HG03064 (cell line): ENCODE data around the gene LMNA.

Experiments
- ATAC-seq: cut with Tn5 transposase; IDR thresholded peaks from one replicate; pipeline ENCODE4 v1.9.1; 2021; ENCODE audit warnings: low read depth; ENCODE audit not compliant: unreplicated experiment

LMNA gene

DNA sequence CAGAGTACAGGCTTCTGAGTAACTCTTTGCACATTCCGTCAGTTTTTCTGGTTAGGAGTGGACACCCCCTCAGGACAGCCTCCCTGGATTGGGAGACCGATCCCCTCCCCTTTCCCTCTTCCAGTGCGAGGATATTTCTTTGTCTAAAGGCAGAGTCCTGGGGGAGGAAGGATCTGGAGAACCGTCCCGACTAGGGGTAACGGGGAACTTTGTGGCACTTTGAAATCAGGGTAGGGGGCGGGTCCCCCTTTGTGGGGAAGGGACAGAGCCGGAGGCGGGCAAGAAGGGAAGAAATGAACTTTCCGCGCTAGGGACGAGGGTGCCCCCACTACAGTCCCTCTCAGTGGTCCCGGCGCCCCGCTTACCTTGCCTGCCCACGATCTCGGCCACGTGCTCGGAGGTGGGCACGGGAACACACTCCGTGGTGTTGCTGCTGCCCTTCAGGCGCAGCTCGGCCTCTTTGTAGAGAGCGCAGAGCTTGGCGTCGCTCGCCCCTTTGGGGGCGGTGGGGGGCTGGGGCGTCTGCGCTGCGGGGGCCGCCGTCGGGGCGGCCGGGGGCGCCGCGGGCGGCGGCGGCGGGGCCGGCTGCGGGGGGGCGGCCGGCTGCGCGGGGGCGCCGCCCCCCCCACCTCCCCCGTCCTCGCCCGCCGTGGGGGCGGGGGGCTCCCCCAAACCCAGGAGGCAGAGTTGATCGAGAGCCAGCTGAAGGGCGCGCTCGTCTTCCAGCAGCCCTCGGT is 33.2 kb upstream of the LMNA start:
- ATAC-seq = no peak

DNA sequence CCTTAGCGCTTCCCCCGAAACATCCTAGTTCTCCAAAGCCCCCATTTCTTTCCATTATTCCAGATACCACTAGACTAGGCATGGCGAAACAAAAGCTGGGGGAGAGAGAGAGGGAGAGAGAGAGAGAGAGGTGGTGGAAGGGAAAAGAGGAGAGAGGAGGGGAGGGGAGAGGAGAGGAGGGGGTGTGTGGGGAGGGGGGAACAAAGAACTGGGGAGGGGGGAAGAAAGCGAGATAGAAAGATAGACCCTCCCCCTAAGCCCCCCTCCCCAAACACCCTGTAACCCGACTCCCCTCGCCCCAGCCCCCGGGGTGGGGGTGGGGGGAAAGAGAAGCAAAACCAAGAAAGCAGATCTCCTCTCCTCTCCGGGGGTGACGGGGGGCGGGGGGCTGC is 32.6 kb upstream of the LMNA start:
- no peak for ATAC-seq

DNA sequence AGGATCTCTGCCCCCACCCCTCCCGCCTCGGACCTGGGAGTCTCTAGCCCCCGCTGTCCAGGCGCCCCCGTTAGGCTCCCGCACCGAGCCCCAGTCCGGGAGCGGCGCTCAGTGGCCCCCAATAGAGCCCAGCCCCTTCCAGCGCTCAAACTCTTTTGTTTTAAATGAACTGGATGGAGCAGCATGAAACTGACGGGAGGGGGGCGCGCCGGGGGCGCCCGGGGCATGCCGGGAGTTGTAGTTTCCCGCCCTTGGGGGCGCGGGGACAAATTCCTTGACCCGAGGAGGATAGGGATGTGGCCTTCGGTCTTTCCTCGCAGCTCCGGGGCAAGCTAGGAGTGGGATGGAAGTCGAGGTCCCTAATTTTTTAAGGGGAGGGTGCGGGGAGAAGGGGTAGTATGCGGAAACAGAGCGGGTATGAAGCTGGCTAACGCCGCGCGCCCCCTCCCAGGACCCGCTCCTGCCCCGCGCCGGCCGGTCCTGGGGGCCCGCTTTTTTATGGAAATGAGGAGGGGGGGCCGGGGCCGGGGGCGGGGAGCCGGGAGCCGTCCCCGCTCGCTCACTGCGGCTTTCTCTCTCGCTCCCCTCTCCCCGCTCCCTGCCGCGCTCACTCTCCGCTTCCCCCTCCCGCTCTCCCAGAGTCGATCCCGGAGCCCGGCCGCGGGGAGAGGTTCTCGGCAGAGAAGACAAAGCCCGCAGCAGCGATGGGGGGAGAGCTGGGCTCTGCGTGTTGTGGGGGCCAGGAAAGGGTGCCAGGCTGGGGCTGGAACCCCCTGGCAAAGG is 32.0 kb upstream of the LMNA start, which contains the start of gene MEX3A:
Gene MEX3A, minus strand, starts transcription at position 157 of the 783 bp plus-strand sequence. CDS start 467 bp downstream, outside the sequence.
- ATAC-seq = no peak

DNA sequence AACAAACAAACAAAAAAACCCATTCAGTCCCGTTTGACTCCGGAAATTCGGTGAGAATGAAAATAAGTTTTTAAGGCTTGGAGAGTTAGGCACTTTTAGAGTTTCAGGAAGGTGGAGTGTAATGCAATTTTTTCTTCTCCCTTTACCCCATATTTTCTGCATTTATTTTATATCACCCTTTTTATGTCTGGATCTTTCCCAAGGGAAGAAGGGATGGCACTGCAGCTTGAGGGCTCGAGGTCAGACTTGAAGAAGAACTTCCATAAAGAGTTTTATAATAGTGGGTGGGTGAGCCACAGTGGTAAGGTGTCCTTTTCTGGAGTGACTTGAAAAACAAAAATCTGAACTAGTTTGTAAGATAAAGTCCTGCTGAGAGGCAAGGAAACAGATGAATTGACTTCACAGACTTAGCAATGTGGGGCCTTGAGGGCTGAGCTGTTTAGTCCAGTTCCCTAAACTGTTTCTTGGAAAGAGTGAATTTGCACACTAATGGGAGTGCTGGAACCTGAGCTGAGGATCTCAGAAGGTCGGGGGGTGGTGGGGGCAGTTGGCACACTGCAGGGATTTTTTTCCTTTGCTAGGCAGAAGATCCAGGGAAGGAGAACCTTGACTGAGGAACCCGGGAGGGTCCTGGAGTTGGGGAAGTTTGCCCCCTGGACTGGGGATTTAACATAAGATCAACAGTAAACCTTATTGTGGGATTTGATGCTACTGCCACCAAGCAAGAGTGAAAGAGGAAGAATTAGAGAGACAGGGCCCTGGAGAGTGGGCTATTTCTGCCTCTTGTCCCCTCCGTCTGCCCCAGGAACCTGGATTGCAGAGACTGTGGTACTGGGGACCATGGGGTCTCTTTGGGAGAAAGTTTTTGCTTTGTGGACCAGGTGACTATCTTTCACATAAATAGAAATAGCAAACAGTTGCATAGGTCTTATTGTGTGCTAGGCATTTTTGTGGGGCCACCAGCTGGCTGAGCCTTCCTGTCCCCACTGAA is 30.4 kb upstream of the LMNA start:
- ATAC-seq = no peak

DNA sequence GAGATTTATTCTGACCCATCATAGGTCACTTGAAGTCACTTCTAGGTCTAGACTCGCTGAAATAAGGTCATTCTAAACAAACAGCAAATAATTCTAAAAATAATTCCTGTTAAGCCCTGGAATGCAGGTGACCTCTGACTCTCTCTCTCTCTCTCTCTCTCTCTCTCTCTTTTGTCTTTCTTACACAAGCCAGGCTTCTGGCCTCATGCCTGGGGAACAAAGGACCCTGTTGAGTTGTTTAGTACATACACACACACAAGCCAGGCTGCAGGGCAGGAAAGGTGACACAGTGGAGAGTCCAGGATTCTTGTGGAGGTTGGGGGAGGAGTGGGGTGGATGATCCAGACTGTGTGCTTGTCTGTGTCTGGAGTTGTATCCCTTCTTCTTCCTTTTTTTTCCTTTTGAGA is 28.3 kb upstream of the LMNA start:
- ATAC-seq = no peak

DNA sequence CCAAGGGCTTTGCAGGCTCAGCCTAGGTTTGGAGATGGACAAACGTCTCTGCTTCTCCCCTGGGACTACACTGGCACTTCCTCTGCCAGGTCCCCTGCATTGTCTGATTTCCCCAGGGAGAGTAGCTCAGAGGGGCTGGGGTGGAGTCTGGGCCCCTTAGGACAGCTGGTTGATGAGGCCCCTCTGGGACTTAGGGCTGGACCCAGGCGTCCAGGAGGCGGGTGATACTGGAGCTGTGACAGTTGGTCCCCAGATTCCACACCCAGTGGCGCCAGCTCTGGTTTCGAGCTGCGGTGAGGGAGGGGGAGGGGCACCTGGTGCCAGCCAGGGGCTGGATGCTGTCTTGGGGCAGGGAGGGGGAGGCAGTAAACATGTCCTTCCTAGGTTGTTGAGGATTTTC is 24.8 kb upstream of the LMNA start:
- no peak for ATAC-seq

DNA sequence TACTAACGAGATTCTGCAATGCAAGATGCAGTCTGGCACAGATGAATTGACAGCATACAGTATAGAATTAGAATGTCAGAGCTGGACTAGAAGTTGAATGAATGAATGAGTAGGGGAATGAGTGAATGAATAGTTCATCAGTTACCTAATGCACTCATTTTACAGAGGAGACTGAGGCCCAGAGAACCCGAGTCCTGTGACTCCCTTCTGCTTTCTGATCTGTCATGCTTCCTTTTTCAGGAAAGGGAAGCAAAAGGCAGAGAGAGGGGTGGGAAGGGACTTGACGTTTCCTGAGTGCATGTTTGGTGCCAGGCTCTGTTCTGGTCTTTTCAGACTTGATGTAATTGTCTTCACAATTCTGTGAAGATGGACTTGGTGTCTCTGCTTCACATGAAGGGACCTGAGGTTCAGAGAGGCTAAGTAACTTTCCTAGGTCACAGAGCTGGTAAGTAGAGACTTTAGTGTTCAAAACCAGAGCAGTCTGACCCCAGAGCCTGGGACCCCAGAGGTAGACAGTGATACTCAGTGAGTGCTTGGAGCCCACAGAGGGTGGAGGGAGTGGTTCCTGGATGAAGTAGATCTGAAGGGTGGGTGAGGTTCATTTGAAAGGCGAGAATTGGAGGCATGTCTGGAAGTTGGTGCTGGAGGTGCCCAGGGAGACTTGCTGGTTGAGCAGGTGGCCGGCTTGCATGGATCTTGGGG is 24.2 kb upstream of the LMNA start:
- no peak for ATAC-seq

DNA sequence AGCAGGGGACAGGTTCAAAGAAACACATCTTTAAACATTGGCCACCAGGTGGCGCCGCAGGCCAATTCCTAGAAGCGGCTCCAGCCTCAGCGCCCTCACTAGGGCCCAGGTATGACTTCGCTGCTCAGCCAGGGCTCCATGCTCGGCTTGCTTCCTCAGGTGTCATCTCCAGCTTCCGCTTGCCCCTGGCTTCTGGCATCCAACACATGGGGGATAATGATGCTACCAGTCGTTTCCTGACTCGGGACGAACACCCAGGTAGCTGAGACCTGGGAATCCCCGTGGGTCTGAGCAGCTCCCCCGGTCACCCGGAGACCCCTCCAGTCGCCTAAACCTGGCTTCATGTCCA is 23.7 kb upstream of the LMNA start:
- no peak for ATAC-seq

DNA sequence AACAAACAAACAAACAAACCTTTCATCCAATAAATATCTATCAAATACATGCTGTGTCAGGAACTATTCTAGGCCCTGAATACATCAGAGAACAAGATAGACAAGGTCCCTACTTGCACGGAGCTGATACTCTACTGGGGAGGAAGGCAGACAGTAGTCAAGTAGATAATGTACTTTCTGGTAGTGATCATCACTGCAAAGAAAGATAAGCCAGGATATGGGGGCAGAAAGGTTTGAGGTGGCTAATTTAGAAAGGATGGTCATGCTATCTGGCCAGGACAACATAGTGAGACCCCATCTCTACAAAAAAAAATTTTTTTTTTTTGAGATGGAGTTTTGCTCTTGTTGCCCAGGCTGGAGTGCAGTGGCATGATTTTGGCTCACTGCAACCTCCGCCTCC is 22.9 kb upstream of the LMNA start:
- no peak for ATAC-seq

DNA sequence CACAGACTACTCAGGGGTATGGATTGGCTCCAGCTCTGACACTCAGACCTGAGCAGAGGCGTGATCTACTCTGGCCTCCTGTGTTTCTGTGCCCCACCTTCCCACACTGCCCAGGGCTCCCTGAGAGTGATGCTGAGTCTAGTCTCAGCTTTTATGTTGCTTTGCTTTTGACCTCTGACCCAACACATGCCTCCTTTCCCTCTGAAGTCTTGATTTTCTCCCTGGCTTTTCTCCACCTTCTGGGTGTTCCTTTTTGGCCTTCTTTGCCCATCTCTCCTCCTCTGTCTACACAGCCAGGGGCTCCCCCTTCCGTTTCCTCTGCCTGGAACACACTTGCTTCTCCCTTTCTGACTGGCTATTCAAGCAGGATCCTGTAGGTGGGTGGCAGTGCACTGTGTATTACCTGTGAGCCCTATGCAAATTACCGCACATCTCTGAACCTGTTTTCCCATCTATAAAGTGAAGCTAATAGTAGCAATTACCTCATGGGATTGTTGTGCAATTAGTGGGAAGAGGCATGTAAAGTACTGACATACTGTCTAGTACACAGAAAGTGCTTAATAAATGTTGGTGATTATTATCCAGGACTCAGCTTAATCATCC is 18.5 kb upstream of the LMNA start:
- ATAC-seq = no peak

DNA sequence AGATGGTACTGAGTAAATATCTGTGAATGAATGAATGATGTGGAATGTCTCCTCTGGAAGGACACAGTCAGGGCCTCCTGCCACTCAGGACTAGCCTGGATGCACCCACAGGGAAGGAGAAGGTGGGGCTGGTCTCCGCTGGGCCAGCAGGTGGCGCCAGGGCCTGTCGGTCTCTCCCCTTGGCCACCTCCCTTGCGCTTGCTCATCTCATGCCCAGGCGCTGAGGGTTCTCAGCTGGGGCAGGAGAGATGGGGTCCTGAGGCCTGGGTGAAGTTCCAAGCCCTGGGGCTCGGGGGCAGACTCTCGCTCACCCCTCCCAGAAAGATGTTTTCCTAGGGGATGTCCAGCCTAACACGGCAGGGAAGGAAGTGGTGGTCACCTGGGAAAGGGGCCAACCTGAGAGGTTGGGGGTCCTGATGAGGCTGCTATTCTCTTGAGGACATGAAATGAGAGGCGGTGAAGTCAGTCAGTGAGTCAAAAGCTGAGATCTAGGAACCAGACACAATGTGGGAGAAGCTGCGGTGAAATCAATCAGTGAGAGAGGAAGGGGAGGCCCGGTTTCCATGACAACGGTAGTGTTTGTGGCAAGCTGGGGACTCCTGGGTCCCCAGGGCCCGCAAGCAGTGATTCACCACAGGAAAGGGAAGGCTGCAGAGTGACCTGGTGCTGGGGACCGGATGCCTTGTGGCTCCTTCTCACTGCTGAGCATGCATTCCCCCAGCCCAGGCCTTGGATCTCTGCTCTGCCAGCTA is 17.7 kb upstream of the LMNA start:
- peak; percentile 55 for ATAC-seq

DNA sequence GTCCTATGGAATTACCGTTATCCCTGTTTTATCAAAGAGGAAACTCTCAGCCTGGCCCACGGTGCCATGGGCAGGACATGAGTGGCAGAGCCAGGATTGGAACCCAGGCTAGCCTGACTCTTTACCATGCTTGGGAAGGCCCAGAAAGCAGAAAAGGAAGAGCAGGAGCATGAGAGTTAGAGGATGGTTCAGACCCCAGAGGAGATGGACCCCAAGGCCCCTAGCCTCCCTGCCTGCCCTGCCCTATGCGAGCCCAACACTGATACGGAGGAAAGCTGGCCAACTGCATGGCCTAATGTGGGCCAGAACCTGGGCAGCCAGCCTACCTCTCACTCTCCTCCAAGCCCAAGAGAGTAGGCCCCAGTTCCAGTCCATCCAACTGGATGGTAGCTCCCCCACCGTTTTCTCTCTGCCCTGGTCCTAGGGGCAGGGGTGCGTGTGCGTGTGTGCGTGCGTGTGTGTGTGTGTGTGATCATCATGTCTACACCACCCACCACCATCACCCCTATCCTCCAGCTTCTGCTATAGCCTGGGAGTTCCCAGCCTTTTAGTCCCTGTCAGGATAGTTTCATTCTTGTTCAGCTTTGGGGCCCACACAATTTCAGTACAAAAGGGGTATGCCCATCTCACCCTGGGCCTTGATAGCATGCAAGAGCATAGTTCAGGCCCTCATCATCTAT is 16.9 kb upstream of the LMNA start:
- no peak for ATAC-seq

DNA sequence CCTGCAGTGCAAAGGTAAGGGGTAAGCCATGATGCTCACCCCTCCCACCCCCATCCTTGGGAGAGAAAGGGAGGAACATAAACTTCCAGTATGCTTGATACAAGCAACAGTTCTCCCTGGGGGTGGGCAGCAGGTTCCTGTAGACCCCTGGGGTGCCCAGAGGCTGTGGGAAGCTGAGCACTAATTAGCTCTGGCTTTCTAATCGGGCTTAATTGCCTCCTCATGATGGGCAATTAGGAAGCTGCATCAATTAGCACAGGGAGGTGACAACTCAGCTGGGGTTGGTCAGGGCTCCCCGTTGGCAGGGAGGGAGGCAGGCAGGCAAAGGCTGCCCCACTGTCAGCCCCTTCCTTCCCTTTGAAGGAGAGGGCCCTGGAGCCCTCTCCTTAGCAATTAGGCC is 15.7 kb upstream of the LMNA start:
- no peak for ATAC-seq

DNA sequence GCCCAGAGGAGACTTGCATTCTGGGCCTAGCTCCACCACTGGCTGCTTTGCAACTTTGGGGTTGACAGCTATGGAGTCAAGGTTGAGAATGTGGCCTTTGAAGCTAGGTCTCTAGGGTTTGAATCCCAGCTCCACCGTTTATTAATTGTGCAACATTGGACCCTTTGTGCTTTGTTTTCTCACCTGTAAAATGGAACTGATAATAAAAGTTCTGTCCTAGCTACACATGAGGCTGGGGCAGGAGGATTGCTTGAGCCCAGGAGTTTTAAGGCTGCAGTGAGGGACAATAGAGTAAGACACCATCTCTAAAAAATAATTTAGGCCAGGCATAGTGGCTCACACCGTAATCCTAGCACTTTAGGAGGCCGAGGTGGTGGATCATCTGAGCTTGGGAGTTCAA is 15.2 kb upstream of the LMNA start:
- ATAC-seq = no peak

DNA sequence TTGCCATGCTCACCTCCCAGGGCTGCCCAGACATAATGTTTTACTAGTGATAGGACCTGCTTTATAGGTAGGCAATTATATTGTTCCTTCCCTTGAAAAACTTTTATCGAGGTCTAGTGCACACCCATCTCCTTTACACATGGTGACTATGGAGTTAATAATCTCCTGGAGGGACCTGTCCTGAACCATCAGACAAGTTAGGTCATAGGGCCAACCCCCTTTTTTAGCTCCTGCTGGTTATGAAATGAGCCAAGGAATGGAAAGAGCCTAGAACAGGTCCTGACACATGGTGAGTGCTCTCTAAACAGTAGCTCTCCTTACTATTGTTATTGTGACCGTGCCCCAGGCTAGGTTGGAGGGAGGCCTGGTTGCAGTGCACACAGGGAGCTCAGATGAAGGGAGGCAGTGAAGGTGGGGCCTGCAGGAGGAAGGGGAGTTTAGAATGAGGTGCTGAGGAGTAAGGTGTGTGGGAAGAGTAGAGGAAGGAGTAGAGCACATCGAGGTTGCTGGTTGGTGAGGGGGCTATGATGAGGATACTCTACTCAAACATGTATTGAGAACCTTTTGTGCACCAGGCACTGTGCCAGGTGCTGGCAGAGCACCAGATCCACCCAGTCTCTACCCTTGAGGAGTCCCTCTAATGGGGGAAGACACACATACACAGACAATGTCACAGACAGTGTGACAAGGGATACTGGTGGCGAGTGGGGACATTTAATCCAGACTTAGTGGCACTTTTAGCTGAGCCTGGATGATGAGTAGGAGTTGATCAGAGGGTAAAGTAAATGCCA is 14.1 kb upstream of the LMNA start:
- ATAC-seq = no peak

DNA sequence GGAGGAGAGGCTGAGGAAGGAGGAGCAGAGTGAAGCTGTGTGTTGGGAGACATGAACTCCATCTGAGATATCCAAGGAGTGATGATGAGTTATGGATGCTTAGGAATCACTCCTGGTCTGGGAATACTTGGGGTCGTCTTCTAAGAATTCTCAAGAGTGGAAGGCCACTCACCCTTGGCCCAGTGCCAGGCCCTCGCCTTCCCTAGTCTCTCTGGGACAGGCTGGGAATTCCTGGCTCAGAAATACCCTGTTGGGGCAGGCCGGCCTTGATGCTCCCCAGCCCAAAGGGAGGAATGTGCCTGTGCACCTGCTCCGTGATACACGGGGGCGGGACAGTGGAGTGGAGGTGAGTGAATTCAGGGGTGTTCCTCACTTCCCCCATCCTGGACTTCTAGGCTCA is 12.6 kb upstream of the LMNA start:
- no peak for ATAC-seq

DNA sequence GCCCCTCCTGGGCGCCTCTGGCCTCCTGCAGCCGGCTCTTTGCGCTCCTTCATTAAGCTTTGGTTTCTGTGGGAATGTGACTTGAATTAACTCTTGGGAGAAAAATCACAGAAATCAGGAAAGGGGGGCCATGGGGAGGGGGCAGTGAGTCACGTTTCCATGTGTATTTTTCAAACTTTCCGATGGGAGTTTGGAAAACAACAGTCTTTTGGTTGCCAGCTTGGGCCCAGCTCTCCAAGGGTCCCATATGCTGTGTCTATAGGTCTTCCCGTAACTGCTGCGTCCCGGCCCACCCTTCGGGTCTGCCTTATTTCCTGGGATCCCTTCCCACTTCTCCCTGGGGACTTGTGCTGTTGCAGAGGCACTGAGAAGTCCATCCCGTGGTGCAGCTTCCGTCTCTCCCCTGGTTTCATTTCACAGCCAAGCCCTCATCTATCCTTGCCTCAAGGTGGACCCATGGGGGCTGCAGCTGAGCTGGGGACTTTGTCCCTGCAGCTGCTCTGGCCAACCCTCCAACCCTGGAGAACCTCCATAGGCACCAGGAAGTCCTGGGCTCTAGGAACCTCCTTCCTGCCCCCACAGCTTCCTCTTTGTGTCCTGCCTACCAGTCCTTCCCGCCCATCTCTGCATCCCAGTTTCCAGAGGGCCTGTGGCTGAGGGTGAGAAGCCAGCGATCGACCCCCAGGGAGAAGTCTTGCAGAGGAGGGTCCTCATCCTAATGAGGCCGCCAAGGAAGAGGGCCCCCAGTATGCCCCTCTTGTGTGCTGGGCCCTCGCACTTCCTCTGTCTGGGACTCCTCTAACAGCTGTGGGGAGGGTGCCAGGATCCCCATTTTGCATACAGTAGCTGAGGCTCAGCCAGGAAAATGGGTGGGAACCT is 11.6 kb upstream of the LMNA start:
- ATAC-seq = no peak
